OCI-LY7 (cell line): ENCODE results near the gene C1orf210. TPM values are rescaled to one million over a fixed set of nuclear protein-coding genes. Genes with fewer than 3 reads are reported as not detected.

Experiments
- BruUV-seq: library from RNA; stranded (reverse); fragments of 400-500 nt; replicated peaks from 2 replicates; lab custom pipeline; 2021; lab: Mats Ljungman, UMichigan
- CTCF ChIA-PET: fragments of 300-600 bp; sonication (Branson Sonifier 250); formaldehyde crosslinking; loops from one replicate; lab custom pipeline; 2022; ENCODE audit warnings: antibody characterized with exemption; ENCODE audit not compliant: unreplicated experiment; lab: Charles Lee
- POLR2A ChIA-PET: fragments of 300-600 bp; sonication (Branson Sonifier 250); formaldehyde crosslinking; loops from one replicate; lab custom pipeline; 2022; ENCODE audit warnings: antibody characterized with exemption; lab: Charles Lee
- DNase-seq: peaks from one replicate; pipeline ENCODE4 v3.0.0-alpha.2; 2015; ENCODE audit warnings: low spot score
- H2AFZ ChIP-seq: fragments of 200-600 bp; sonication (generic), shearing (Covaris generic); 2 replicates; pipeline ENCODE4 v1.6.1; 2014; ENCODE audit warnings: mild to moderate bottlenecking, antibody characterized with exemption, low read length, moderate library complexity
- H3K27ac ChIP-seq: fragments of 200-600 bp; sonication (generic); 2 replicates; pipeline ENCODE4 v1.5.1; 2014; ENCODE audit warnings: mixed run types, low read depth, mild to moderate bottlenecking, moderate library complexity, low read length, inconsistent platforms; ENCODE audit not compliant: poor library complexity, severe bottlenecking
- H3K36me3 ChIP-seq: fragments of 200-600 bp; sonication (generic); 2 replicates; pipeline ENCODE4 v1.6.1; 2014; ENCODE audit warnings: mild to moderate bottlenecking, antibody characterized with exemption, low read length, moderate library complexity, mixed read lengths; ENCODE audit not compliant: insufficient read depth
- H3K4me1 ChIP-seq: fragments of 200-600 bp; sonication (generic); 2 replicates; pipeline ENCODE4 v1.5.1; 2014; ENCODE audit warnings: mild to moderate bottlenecking, low read length; ENCODE audit not compliant: insufficient read depth, poor library complexity, severe bottlenecking
- H3K4me2 ChIP-seq: fragments of 200-600 bp; sonication (generic); 2 replicates; pipeline ENCODE4 v1.6.1; 2014; ENCODE audit warnings: mild to moderate bottlenecking, low read length
- H3K4me3 ChIP-seq: fragments of 200-600 bp; sonication (generic); 2 replicates; pipeline ENCODE4 v1.5.1; 2014; ENCODE audit warnings: mild to moderate bottlenecking, low read depth, low read length; ENCODE audit not compliant: poor library complexity, severe bottlenecking
- H3K79me2 ChIP-seq: fragments of 200-600 bp; sonication (generic); 2 replicates; pipeline ENCODE4 v1.6.1; 2016; ENCODE audit warnings: low read depth, mild to moderate bottlenecking, low read length, moderate library complexity, mixed read lengths; ENCODE audit not compliant: insufficient read depth
- H3K9me2 ChIP-seq: fragments of 200-600 bp; sonication (generic); 2 replicates; pipeline ENCODE4 v1.6.1; 2016; ENCODE audit warnings: mild to moderate bottlenecking, low read length, mixed read lengths; ENCODE audit not compliant: insufficient read depth
- H3K9me3 ChIP-seq: fragments of 200-600 bp; sonication (generic); 2 replicates; pipeline ENCODE4 v1.6.1; 2014; ENCODE audit warnings: mild to moderate bottlenecking, mixed run types, low read length, mixed read lengths
- H4K20me1 ChIP-seq: fragments of 200-600 bp; sonication (generic); 2 replicates; pipeline ENCODE4 v1.6.1; 2014; ENCODE audit warnings: mild to moderate bottlenecking, antibody characterized with exemption, low read length, moderate library complexity, mixed read lengths; ENCODE audit not compliant: insufficient read depth
- EZH2phosphoT487 ChIP-seq: fragments of 200-600 bp; sonication (generic); IDR thresholded peaks from 2 replicates; pipeline ENCODE4 v1.6.1; 2018; ENCODE audit warnings: low read depth, borderline replicate concordance, mild to moderate bottlenecking, mixed run types, antibody characterized with exemption, low read length, moderate library complexity, mixed read lengths
- intact Hi-C: fragments of 100-400 bp; cut with micrococcal nuclease; formaldehyde crosslinking; loops from one replicate; pipeline ENCODE4 v1.10.0; 2022; ENCODE audit not compliant: unreplicated experiment
- total RNA-seq, 2 experiments: library from RNA; depleted of rRNA in 1 of 2; stranded (reverse); fragments of >200 nt in 1 of 2; shearing (Covaris generic) in 1 of 2; gene quantifications; 2 replicates each; pipeline ENCODE4 v1.2.3, GENCODE V29; 2014 to 2022
- TF ChIP-seq, protein P1 (sequence below): fragments of 200-600 bp; sonication (generic); conservative IDR thresholded peaks from 2 replicates; pipeline ENCODE4 v1.5.1; 2014; ENCODE audit warnings: mild to moderate bottlenecking, antibody characterized with exemption, low read length, moderate library complexity, mixed read lengths

Gene C1orf210
- total RNA-seq, 2 experiments from 2014 or later = not detected

DNA sequence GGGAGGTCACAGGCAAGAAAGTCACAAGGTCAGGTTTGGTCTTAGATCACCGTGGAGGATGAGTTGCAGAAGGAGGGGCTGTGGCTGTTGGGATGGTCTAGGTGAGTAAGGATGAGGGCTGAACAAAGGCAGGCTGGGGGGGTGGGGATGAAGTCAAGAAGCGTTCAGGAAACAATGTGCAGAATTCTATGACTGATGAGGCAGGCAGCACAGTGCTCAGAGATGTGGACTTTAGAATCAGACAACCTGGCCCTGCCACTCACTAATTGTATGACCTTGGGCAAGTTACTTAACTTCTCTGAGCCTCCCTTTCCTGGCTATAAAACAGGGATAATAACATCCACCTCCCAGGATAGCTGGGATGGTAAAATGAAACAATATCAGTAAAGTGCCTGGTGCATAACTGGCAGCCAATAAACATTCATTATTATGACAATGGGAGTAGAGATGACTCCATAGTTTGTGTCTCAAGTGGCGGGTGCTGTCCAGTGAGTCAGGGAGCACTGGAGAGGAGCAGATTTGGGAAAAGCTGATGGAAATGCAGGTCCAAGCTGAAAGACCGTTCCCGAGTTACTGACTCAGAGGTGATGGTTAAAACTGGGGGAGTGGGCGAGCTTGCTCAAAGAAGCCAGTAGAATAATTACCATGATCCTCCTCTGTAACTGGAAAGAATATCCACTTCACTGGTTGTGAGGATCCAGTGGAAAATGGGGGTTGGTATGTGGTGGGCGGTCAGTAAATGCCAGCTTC, 17.5 kb upstream of the C1orf210 start:
- no peak for DNase-seq
- Histone ChIP-seq H3K4me3 (no peak overlapping the region), H3K9me3 (no peaks in the 10 kb centered on the region), H3K36me3 (no peaks in the 10 kb centered on the region), H2AFZ (no peak overlapping the region), H3K79me2 (no peaks in the 10 kb centered on the region), H3K4me2 (no peak overlapping the region), H4K20me1 (no peaks in the 10 kb centered on the region), H3K27ac (no peak overlapping the region), H3K4me1 (peaks cover 13% of the 10 kb centered on the region), H3K9me2 (no peaks in the 10 kb centered on the region)
- intact Hi-C loops = no loop called here
- no TSS peak for BruUV-seq
- ChIA-PET POLR2A (no interaction called here), CTCF (no interaction called here)
- TF ChIP-seq, protein P1, sequence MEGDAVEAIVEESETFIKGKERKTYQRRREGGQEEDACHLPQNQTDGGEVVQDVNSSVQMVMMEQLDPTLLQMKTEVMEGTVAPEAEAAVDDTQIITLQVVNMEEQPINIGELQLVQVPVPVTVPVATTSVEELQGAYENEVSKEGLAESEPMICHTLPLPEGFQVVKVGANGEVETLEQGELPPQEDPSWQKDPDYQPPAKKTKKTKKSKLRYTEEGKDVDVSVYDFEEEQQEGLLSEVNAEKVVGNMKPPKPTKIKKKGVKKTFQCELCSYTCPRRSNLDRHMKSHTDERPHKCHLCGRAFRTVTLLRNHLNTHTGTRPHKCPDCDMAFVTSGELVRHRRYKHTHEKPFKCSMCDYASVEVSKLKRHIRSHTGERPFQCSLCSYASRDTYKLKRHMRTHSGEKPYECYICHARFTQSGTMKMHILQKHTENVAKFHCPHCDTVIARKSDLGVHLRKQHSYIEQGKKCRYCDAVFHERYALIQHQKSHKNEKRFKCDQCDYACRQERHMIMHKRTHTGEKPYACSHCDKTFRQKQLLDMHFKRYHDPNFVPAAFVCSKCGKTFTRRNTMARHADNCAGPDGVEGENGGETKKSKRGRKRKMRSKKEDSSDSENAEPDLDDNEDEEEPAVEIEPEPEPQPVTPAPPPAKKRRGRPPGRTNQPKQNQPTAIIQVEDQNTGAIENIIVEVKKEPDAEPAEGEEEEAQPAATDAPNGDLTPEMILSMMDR = no peak
- TF ChIP-seq EZH2phosphoT487 = no peak

DNA sequence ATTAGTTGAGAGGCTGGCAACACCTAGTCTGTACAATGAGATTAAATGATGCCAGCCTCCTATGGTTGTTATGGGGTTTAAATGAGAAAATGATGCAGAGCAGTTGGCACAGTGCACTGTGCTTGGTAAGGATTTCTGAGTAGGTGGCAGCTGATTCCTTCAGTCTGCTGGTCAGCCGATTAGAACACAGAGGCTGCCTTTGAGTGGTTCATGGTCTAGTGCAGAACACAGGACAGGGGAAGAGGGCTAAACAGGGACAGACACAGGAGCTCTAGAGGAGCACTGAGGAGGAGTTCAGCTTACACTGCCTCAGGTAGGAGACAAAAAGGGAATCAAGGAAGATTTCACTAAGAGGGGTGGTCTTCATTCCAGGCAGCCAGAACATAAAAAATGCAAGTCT, 16.8 kb upstream of the C1orf210 start:
- Histone ChIP-seq H3K27ac (no peak overlapping the region), H2AFZ (no peak overlapping the region), H3K4me3 (no peak overlapping the region), H4K20me1 (no peaks in the 10 kb centered on the region), H3K4me1 (peaks cover 13% of the 10 kb centered on the region), H3K4me2 (no peak overlapping the region), H3K79me2 (no peaks in the 10 kb centered on the region), H3K36me3 (no peaks in the 10 kb centered on the region), H3K9me2 (no peaks in the 10 kb centered on the region), H3K9me3 (no peaks in the 10 kb centered on the region)
- no TSS peak for BruUV-seq
- intact Hi-C loops = no loop called here
- TF ChIP-seq, protein P1 = no peak
- TF ChIP-seq EZH2phosphoT487 = no peak
- DNase-seq = no peak
- POLR2A ChIA-PET = no interaction called here
- CTCF ChIA-PET = no interaction called here

DNA sequence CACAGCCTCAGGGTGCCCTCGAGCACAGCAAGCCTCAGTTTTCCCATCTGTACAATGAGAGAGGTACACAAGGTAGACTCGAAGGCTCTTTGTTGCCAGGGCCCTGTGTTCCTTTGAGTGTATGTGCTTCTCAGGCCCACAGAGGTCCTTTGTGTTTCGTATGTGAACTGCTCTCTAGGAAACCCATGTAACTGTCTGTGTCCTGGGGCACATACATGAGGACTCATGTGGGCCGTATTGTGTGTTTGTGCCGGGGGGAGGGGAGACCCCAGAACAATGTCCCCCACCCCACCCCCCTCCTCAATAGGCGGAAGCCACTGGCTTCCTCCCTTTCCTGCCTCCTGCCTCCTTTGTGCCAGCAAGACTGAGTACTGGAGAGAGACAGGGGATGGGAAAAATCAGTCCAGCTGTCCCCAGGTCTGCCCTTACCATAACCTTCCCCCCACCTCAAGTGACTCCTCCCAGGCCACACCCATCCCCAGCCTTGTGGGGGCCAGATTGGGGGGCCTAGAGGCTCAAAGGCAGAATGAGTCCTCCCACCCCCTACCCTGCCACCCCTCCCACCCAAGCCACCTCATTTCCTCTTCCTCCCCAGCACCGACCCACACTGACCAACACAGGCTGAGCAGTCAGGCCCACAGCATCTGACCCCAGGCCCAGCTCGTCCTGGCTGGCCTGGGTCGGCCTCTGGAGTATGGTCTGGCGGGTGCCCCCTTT, 15.2 kb upstream of the C1orf210 start, which contains the start of gene TIE1:
Gene TIE1, plus strand, starts transcription at position 605 of the 717 bp plus-strand sequence. Its CDS starts 90 bp downstream, at position 695.
- H2AFZ ChIP-seq = no peak within 1 kb of the TSS
- TF ChIP-seq, protein P1 = no peak
- TF ChIP-seq EZH2phosphoT487 = no peak
- H3K4me3 ChIP-seq = no peak within 1 kb of the TSS
- no peaks in the 10 kb centered on the region for H3K79me2 ChIP-seq
- no peaks in the 10 kb centered on the region for H4K20me1 ChIP-seq
- BruUV-seq = no TSS peak
- H3K4me2 ChIP-seq = no peak within 1 kb of the TSS
- H3K36me3 ChIP-seq = no peaks in the 10 kb centered on the region
- DNase-seq = no peak
- peaks cover 8% of the 10 kb centered on the region for H3K4me1 ChIP-seq
- intact Hi-C loops = no loop called here
- no peaks in the 10 kb centered on the region for H3K9me3 ChIP-seq
- CTCF ChIA-PET = no interaction called here
- H3K27ac ChIP-seq = no peak within 1 kb of the TSS
- POLR2A ChIA-PET = no interaction called here
- H3K9me2 ChIP-seq = no peaks in the 10 kb centered on the region
